GM12878 (cell line): ENCODE measurements around the gene RTEL1. TPM values are rescaled to one million over a fixed set of nuclear protein-coding genes. Genes with fewer than 3 reads are reported as not detected.

Source experiments
- ATAC-seq: fragments of 200-7000 bp; cut with Tn5 transposase; 3 replicates; pipeline ENCODE4 v1.9.1; 2020; ENCODE audit warnings: mild to moderate bottlenecking, moderate library complexity
- BruUV-seq: library from RNA; stranded (reverse); fragments of 400-500 nt; replicated peaks from 2 replicates; lab custom pipeline; 2021; lab: Mats Ljungman, UMichigan
- CTCF ChIA-PET: fragments of 300-600 bp; sonication (Branson Sonifier 250); formaldehyde crosslinking; extraction: SDS; loops from one replicate; lab custom pipeline; 2021; ENCODE audit warnings: inconsistent platforms; lab: Yijun Ruan, JAX
- POLR2A ChIA-PET: fragments of 350-600 bp; formaldehyde crosslinking; extraction: SDS; loops from one replicate; lab custom pipeline; 2021; ENCODE audit warnings: inconsistent platforms; lab: Charles Lee
- RAD21 ChIA-PET: fragments of 300-600 bp; sonication (Branson Sonifier 250); formaldehyde crosslinking; loops from one replicate; lab custom pipeline; 2023; ENCODE audit warnings: antibody characterized with exemption; ENCODE audit not compliant: unreplicated experiment; lab: Charles Lee
- SMC1A ChIA-PET: fragments of 300-600 bp; sonication (Branson Sonifier 250); formaldehyde crosslinking; loops from one replicate; lab custom pipeline; 2023; ENCODE audit not compliant: unreplicated experiment, uncharacterized antibody; lab: Charles Lee
- DNase-seq: peaks from one replicate; pipeline ENCODE4 v3.0.0-alpha.2; 2011; ENCODE audit warnings: low read depth, low spot score
- FAIRE-seq: peaks from 3 replicates; lab custom pipeline; 2011; peaks lifted over from hg19 to GRCh38; lab: Jason Lieb, UNC
- H2AFZ ChIP-seq: 2 replicates; pipeline ENCODE4 v1.6.0; 2011; ENCODE audit warnings: low read depth, low read length, control low read depth; ENCODE audit not compliant: control insufficient read depth
- H3K27ac ChIP-seq: 2 replicates; pipeline ENCODE4 v1.5.1; 2011; ENCODE audit warnings: control low read depth; ENCODE audit not compliant: control insufficient read depth, insufficient read depth
- H3K27me3 ChIP-seq, 2 experiments: replicated peaks in 1 of 2; 2 replicates each; pipeline versions ENCODE4 v1.6.0 to v1.6.1; 2011; ENCODE audit warnings: low read length in 1 of 2; ENCODE audit not compliant: control insufficient read depth in 2 of 2, insufficient read depth in 2 of 2
- H3K36me3 ChIP-seq, 2 experiments: 2 replicates each; pipeline ENCODE4 v1.5.1; 2011; ENCODE audit warnings: low read length in 1 of 2; ENCODE audit not compliant: control insufficient read depth in 2 of 2, insufficient read depth in 2 of 2
- H3K4me1 ChIP-seq: 2 replicates; pipeline ENCODE4 v1.6.1; 2011; ENCODE audit warnings: mild to moderate bottlenecking, low read length, moderate library complexity, mixed read lengths; ENCODE audit not compliant: control insufficient read depth, insufficient read depth
- H3K4me2 ChIP-seq: 2 replicates; pipeline ENCODE4 v1.6.0; 2011; ENCODE audit warnings: control low read depth; ENCODE audit not compliant: control insufficient read depth, insufficient read depth
- H3K4me3 ChIP-seq: fragments of 200-600 bp; sonication (generic); 2 replicates; pipeline ENCODE4 v1.5.1; 2016
- H3K79me2 ChIP-seq: 2 replicates; pipeline ENCODE4 v1.6.0; 2011; ENCODE audit warnings: low read length; ENCODE audit not compliant: control insufficient read depth, insufficient read depth
- H3K9ac ChIP-seq: 2 replicates; pipeline ENCODE4 v1.8.0; 2011; ENCODE audit warnings: low read length, control low read depth, mixed read lengths; ENCODE audit not compliant: control insufficient read depth, insufficient read depth
- H3K9me3 ChIP-seq: replicated peaks from 3 replicates; pipeline ENCODE4 v1.5.1; 2011; ENCODE audit warnings: mild to moderate bottlenecking, low read length; ENCODE audit not compliant: control insufficient read depth, insufficient read depth
- H4K20me1 ChIP-seq: 2 replicates; pipeline ENCODE4 v1.6.0; 2011; ENCODE audit not compliant: control insufficient read depth, insufficient read depth
- ATF2 ChIP-seq: IDR thresholded peaks from 2 replicates; pipeline ENCODE4 v1.6.1; 2012; ENCODE audit warnings: low read length, inconsistent platforms
- BCLAF1 ChIP-seq: fragments of 450-650 bp; IDR thresholded peaks from 2 replicates; pipeline ENCODE4 v1.6.1; 2017; ENCODE audit warnings: antibody characterized with exemption, mild to moderate bottlenecking, moderate library complexity
- BHLHE40 ChIP-seq, 2 experiments: fragments of 450-650 bp in 1 of 2; IDR thresholded peaks; 2 replicates each; pipeline ENCODE4 v1.6.1; 2011 to 2017; ENCODE audit warnings: low read depth in 2 of 2, borderline replicate concordance in 1 of 2, improper control_type of control experiment in 1 of 2, low read length in 1 of 2, mild to moderate bottlenecking in 1 of 2
- CREB1 ChIP-seq: IDR thresholded peaks from 2 replicates; pipeline ENCODE4 v1.6.1; 2012; ENCODE audit warnings: low read depth, mild to moderate bottlenecking, inconsistent platforms
- FOS ChIP-seq: IDR thresholded peaks from 3 replicates; pipeline ENCODE4 v1.6.1; 2011; ENCODE audit warnings: borderline replicate concordance; ENCODE audit not compliant: insufficient read length; ENCODE audit errors: extremely low read depth
- IKZF2 ChIP-seq, 2 experiments: fragments of 450-650 bp; IDR thresholded peaks; 2 replicates each; pipeline ENCODE4 v1.6.1; 2017; ENCODE audit warnings: mild to moderate bottlenecking in 2 of 2, moderate library complexity in 2 of 2
- MEF2A ChIP-seq: IDR thresholded peaks from 2 replicates; pipeline ENCODE4 v1.6.1; 2011; ENCODE audit warnings: low read depth, mild to moderate bottlenecking, low read length, moderate library complexity; ENCODE audit not compliant: insufficient read depth
- POLR2AphosphoS5 ChIP-seq: IDR thresholded peaks from 2 replicates; pipeline ENCODE4 v1.6.1; 2011; ENCODE audit warnings: mild to moderate bottlenecking, low read length, inconsistent platforms
- RAD21 ChIP-seq: IDR thresholded peaks from 2 replicates; pipeline ENCODE4 v1.6.1; 2011; ENCODE audit warnings: mild to moderate bottlenecking, low read depth, low read length, moderate library complexity; ENCODE audit not compliant: insufficient read depth
- RCOR1 ChIP-seq: conservative IDR thresholded peaks from 2 replicates; pipeline ENCODE4 v1.6.1; 2012; ENCODE audit warnings: low read depth, low read length, improper control_type of control experiment
- SREBF2 ChIP-seq: IDR thresholded peaks from 2 replicates; pipeline ENCODE4 v1.6.1; 2012; ENCODE audit warnings: mild to moderate bottlenecking, low read length
- TARDBP ChIP-seq: IDR thresholded peaks from 2 replicates; pipeline ENCODE4 v1.6.1; 2016; ENCODE audit warnings: borderline replicate concordance
- ZNF384 ChIP-seq: IDR thresholded peaks from 2 replicates; pipeline ENCODE4 v1.6.1; 2012; ENCODE audit warnings: low read depth, mild to moderate bottlenecking, low read length, improper control_type of control experiment, borderline replicate concordance
- ZSCAN29 ChIP-seq: fragments of 450-650 bp; IDR thresholded peaks from 2 replicates; pipeline ENCODE4 v1.6.1; 2017; ENCODE audit warnings: mild to moderate bottlenecking, moderate library complexity
- WGBS: methylation state at CpG from one replicate; pipeline ENCODE4 v1.1.6; 2016; ENCODE audit warnings: low lambda C conversion rate; ENCODE audit not compliant: insufficient replicate concordance, insufficient coverage; ENCODE audit errors: missing lambda C conversion rate; 5-methylcytosine and 5-hydroxymethylcytosine counted together
- in situ Hi-C: fragments of 300-500 bp; cut with MboI; formaldehyde crosslinking; loops from 9 replicates; pipeline ENCODE4 v1.14.3; 2018; ENCODE audit warnings: mixed read lengths
- intact Hi-C: fragments of 100-400 bp; cut with micrococcal nuclease; formaldehyde crosslinking; loops from one replicate; pipeline ENCODE4 v1.14.2; 2022; ENCODE audit not compliant: unreplicated experiment
- polyA plus RNA-seq, 11 experiments: library from polyadenylated mRNA; depleted of rRNA in 4 of 11; unstranded in 6 of 11; stranded (reverse) in 5 of 11; fragments of >200 nt; fragmentation: Nextera tagmentation in 4 of 11; fragmentation: Illumina TruSeq in 1 of 11; extraction: Ambion mirVana in 4 of 11; extraction: Trizol in 1 of 11; gene quantifications; 1 replicate in 1 of 11; 2 replicates in 10 of 11; pipeline versions ENCODE4 v1.2.1 to v1.2.3, GENCODE V29; 2011 to 2016; ENCODE audit warnings: inconsistent platforms in 2 of 11, missing spikeins in 2 of 11, low read depth in 1 of 11
- total RNA-seq, 4 experiments: library from RNA; depleted of rRNA in 3 of 4; stranded (reverse); fragments of >200 nt in 3 of 4; fragmentation: Illumina TruSeq in 1 of 4; extraction: Trizol in 1 of 4; gene quantifications; 2 replicates each; pipeline versions ENCODE4 v1.2.1 to v1.2.3, GENCODE V29; 2013 to 2021

The RTEL1 gene
- total and polyA plus RNA-seq, 10 of the 15 experiments (the other 5 are each of a cell fraction or from before 2014, with no cell fraction given) = 0.40 to 37.2 (median 15.6) TPM; not detected in 1

- Histone ChIP-seq H3K27me3 (no peaks in the 10 kb centered on the region), H3K9ac (no peak overlapping the region), H2AFZ (no peak overlapping the region), H3K9me3 (no peaks in the 10 kb centered on the region), H3K4me1 (no peaks in the 10 kb centered on the region), H4K20me1 (no peaks in the 10 kb centered on the region), H3K79me2 (no peaks in the 10 kb centered on the region), H3K27ac (no peak overlapping the region), H3K4me2 (no peak overlapping the region), H3K4me3 (no peak overlapping the region), H3K36me3 (peaks cover 8 to 16% of the 10 kb centered on the region in 2 experiments; a peak in 3 of 4 replicates)
- SMC1A ChIA-PET = no interaction called here
- POLR2A ChIA-PET = no interaction called here
- RAD21 ChIA-PET = no interaction called here
- CTCF ChIA-PET = no interaction called here
- intact Hi-C loops (no loop called here), in situ Hi-C loops (no loop called here)
- 84% methylated on average over 10 of the region's 16 CpGs for WGBS
- FAIRE-seq (no peak), DNase-seq (no peak), ATAC-seq (no peak)
- TF ChIP-seq FOS (no peak), SREBF2 (no peak)
- BruUV-seq = no TSS peak
Observed at GRCh38 chr20:63667858-63668257, 9.7 kb downstream of the RTEL1 start.

GRCh38 chr20:63668351-63668750 is 10.2 kb downstream of the RTEL1 start:
- in situ Hi-C loops = no loop called here
- no peaks in the 10 kb centered on the region for H3K27me3 ChIP-seq
- FAIRE-seq (no peak), ATAC-seq (no peak), DNase-seq (no peak)
- BruUV-seq = no TSS peak
- H3K9me3 ChIP-seq = no peaks in the 10 kb centered on the region
- ChIA-PET POLR2A (no interaction called here), SMC1A (no interaction called here), CTCF (interaction anchor here (0.5 kb wide), 1 partner anchor 1014 kb away, joined by 3 read pairs; no protein-coding TSS in a partner anchor), RAD21 (interaction anchor here (1.0 kb wide), 1 partner anchor 10 kb away, joined by 3 read pairs; the partner anchor contains the start of gene RTEL1)
- 93% methylated on average over 9 of the region's 11 CpGs for WGBS
- no peak overlapping the region for H3K4me2 ChIP-seq
- H3K9ac ChIP-seq = no peak overlapping the region
- H3K4me1 ChIP-seq = no peaks in the 10 kb centered on the region
- peaks cover 8 to 16% of the 10 kb centered on the region in 2 experiments; a peak in 3 of 4 replicates for H3K36me3 ChIP-seq
- no peaks in the 10 kb centered on the region for H4K20me1 ChIP-seq
- no peaks in the 10 kb centered on the region for H3K79me2 ChIP-seq
- intact Hi-C loops = no loop called here
- no peak overlapping the region for H3K27ac ChIP-seq
- no peak overlapping the region for H3K4me3 ChIP-seq
- H2AFZ ChIP-seq = no peak overlapping the region
- TF ChIP-seq CREB1 = no peak
- no peak for TF ChIP-seq TARDBP
- no peak for TF ChIP-seq IKZF2 (IDR thresholded peaks at IDR 0.05)
- TF ChIP-seq POLR2AphosphoS5 = no peak
- TF ChIP-seq RCOR1 = no peak
- TF ChIP-seq ZSCAN29 = no peak
- no peak for TF ChIP-seq BHLHE40 (IDR thresholded peaks at IDR 0.05; ENCODE audit: borderline replicate concordance in 1 of 2, low read depth in 2 of 2, low read length in 1 of 2)
- no peak for TF ChIP-seq MEF2A
- no peak for TF ChIP-seq ZNF384
- no peak for TF ChIP-seq ATF2
- TF ChIP-seq BCLAF1 = no peak
- no peak for TF ChIP-seq RAD21
